Heart right ventricle (tissue), 16 donors: ENCODE results near the gene NT5C1A. TPM values are rescaled to one million over a fixed set of nuclear protein-coding genes. Genes with fewer than 3 reads are reported as not detected.

Experiments used
- ATAC-seq, 8 donors: fragments of 200-7000 bp; cut with Tn5 transposase; one replicate each; pipeline ENCODE4 v1.9.1; 2020; ENCODE audit warnings: mild to moderate bottlenecking in 8 of 8, moderate library complexity in 8 of 8, moderate number of reproducible peaks in 1 of 8
- DNase-seq, 2 donors: peaks; one replicate each; pipeline ENCODE4 v3.0.0-alpha.2; 2020
- H3K27ac ChIP-seq, 10 donors: fragments of 200-600 bp; sonication (generic) in 2 of 10; one replicate each; pipeline versions ENCODE4 v1.5.0 to v1.8.0; 2020 to 2022; ENCODE audit warnings: mild to moderate bottlenecking in 3 of 10
- H3K27me3 ChIP-seq, 7 donors: fragments of 200-600 bp; one replicate each; pipeline ENCODE4 v1.8.0; 2021 to 2022; ENCODE audit warnings: mild to moderate bottlenecking in 2 of 7
- H3K36me3 ChIP-seq, 9 donors: fragments of 200-600 bp; sonication (generic) in 1 of 9; one replicate each; pipeline versions ENCODE4 v1.5.0 to v1.8.0; 2020 to 2022; ENCODE audit warnings: mild to moderate bottlenecking in 2 of 9
- H3K4me1 ChIP-seq, 9 donors: fragments of 200-600 bp; sonication (generic) in 1 of 9; one replicate each; pipeline versions ENCODE4 v1.5.0 to v1.8.0; 2020 to 2022; ENCODE audit warnings: mild to moderate bottlenecking in 4 of 9
- H3K4me3 ChIP-seq, 10 donors: fragments of 200-600 bp; sonication (generic) in 2 of 10; one replicate each; pipeline versions ENCODE4 v1.5.0 to v1.8.0; 2020 to 2022; ENCODE audit warnings: mild to moderate bottlenecking in 7 of 10, moderate library complexity in 2 of 10
- H3K9me3 ChIP-seq, 11 donors: fragments of 200-600 bp in 10 of 11; sonication (generic) in 2 of 11; one replicate each; pipeline versions ENCODE4 v1.5.0 to v1.8.0; 2013 to 2022; ENCODE audit warnings: mild to moderate bottlenecking in 2 of 11, control low read depth in 1 of 11, moderate library complexity in 1 of 11
- WGBS, 2 donors: extraction: QIAGEN DNeasy Blood & Tissue Kit; methylation state at CpG; one replicate each; pipeline ENCODE4 v1.1.7; 2013; ENCODE audit warnings: inconsistent platforms in 1 of 2; 5-methylcytosine and 5-hydroxymethylcytosine counted together
- intact Hi-C, 10 donors: fragments of 100-400 bp; cut with DNase I; formaldehyde crosslinking; loops; one replicate each; pipeline versions ENCODE4 v1.11.1 to v1.14.2; 2022
- polyA plus RNA-seq, 2 donors: library from polyadenylated mRNA; stranded (reverse); fragments of 200-250 nt; gene quantifications; one replicate each; pipeline ENCODE4 v1.2.3, GENCODE V29; 2013
- total RNA-seq, 10 donors: library from RNA; stranded (reverse); fragmentation: NEBNext Ultra II Directional in 3 of 10; extraction: Animal tissue kit (Norgen Biotek cat#: 25700) in 3 of 10; gene quantifications; one replicate each; pipeline versions ENCODE4 v1.2.1 to v1.2.4, GENCODE V29; 2021 to 2023
- TF ChIP-seq, protein P1 (sequence below), 9 donors: fragments of 200-600 bp; sonication (generic) in 2 of 9; IDR thresholded peaks; one replicate each; pipeline versions ENCODE4 v1.5.0 to v1.8.0; 2021 to 2022; ENCODE audit warnings: antibody characterized with exemption in 9 of 9, mild to moderate bottlenecking in 5 of 9, moderate library complexity in 1 of 9
- donor health status: Arrhythmogenic right ventricular cardiomyopathy.
- donor health status: ischemic (EF 13 %, LVEDD 7.1; RV severe dilation, severe dysfunction).
- donor health status: healthy with polysubstance abuse.
- donor health status: DM: no; HTN: yes; CAD: no.
- donor health status: DM: no; HTN: no; CAD: no.
- donor health status: ischemic (EF 25% LVEDD 6.9; RV normal size, moderate dysfunction).
- donor health status: ischemic (EF 25% LVEDD 5.7; RV mildly dilated, moderate dysfunction).
- donor health status: healthy.
- donor health status: DM: yes; HTN: yes; CAD: no.
- donor health status: Ischemic cardiomyopathy.
- donor health status: ischemic (EF 35%, LVEDD 5.7; RV mildly dilated, moderate dysfunction).
- donor health status: nonischemic (EF 11% LVEDD 7.7; RV severe dilation, severe dysfunction).
- donor health status: DM: yes; HTN: yes; CAD: no.
- donor health status: PGD.
- donor health status: ischemic (EF 29% LVEDD 5.4; RV normal size, mild dysfunction).
- donor health status: nonischemic (EF 23%, LVEDD 6.1; RV moderate dilation, normal function).

The NT5C1A gene
- total and polyA plus RNA-seq, 12 donors: 0.68 to 59.2 (median 25.0) TPM

DNA sequence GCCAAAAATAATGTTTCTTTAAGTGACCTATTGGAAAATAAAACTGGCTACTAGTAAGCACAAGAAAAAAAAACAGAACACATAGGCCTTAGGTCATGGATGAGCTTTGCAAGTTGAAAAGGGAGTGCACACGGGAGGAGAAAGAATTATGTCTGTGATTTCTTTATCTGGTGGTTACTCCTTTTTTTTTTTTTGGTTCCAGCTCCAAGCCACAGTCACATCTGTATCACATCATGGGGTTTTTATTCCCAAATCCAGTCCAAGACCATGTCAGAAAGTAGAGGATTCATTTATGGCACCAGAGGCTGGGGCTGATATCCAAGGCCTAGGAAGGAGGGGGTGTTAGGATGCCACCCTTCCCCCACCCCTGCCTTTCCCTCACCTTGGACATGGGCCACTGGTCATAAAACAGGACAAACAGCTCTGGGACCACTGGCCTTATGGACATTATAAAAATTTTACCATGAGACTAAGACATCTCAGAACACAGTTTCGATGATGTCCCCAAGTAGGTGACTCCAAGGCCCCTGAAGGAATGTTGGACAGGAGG lies 22.2 kb downstream of the NT5C1A start:
- H3K4me3 ChIP-seq: no peak overlapping the region
- intact Hi-C loops: loop anchor here in 1 of 10 donors (5.0 kb wide), 1 partner anchor 42 kb away; no protein-coding TSS in a partner anchor
- no peak for ATAC-seq
- H3K36me3 ChIP-seq: no peaks in the 10 kb centered on the region
- H3K4me1 ChIP-seq: peaks cover 11 to 78% (median 37%) of the 10 kb centered on the region in 9 donors
- DNase-seq: no peak
- no peaks in the 10 kb centered on the region for H3K9me3 ChIP-seq
- peak overlapping the region in 3 of 10 donors; percentile 50 to 84 (median 56) for H3K27ac ChIP-seq
- peaks cover 0 to 11% (median 0%) of the 10 kb centered on the region in 7 donors for H3K27me3 ChIP-seq
- 83 to 89% methylated on average over 2 of the region's 2 CpGs for WGBS, 2 donors
- TF ChIP-seq, protein P1, sequence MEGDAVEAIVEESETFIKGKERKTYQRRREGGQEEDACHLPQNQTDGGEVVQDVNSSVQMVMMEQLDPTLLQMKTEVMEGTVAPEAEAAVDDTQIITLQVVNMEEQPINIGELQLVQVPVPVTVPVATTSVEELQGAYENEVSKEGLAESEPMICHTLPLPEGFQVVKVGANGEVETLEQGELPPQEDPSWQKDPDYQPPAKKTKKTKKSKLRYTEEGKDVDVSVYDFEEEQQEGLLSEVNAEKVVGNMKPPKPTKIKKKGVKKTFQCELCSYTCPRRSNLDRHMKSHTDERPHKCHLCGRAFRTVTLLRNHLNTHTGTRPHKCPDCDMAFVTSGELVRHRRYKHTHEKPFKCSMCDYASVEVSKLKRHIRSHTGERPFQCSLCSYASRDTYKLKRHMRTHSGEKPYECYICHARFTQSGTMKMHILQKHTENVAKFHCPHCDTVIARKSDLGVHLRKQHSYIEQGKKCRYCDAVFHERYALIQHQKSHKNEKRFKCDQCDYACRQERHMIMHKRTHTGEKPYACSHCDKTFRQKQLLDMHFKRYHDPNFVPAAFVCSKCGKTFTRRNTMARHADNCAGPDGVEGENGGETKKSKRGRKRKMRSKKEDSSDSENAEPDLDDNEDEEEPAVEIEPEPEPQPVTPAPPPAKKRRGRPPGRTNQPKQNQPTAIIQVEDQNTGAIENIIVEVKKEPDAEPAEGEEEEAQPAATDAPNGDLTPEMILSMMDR (IDR thresholded peaks at IDR 0.05): no peak

DNA sequence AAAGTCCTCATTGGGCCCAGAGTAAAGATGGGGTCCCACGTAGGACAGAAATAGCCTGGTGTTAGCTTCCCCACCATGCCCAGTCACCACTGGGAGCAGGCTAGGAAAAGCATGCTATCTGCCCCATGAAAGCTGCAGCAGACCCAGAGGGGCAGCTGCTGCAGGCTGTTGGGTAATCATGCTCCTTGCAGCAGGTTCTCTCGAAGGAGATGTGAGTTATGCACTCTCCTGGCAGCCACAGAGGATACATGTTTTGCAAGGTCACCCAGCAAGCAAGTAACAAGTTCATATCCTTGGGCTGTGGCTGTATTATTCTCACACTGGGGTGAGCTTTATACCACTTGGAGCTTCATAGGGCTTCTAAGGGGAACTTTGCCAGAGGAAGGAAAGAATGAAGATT lies 23.4 kb downstream of the NT5C1A start:
- Histone ChIP-seq H3K36me3 (no peaks in the 10 kb centered on the region), H3K9me3 (peaks cover 0 to 3% (median 0%) of the 10 kb centered on the region in 11 donors), H3K27me3 (no peaks in the 10 kb centered on the region), H3K27ac (peak overlapping the region in 4 of 10 donors; percentile 21 to 88 (median 85)), H3K4me1 (peaks cover 11 to 76% (median 32%) of the 10 kb centered on the region in 9 donors), H3K4me3 (no peak overlapping the region)
- ATAC-seq (no peak), DNase-seq (no peak)
- TF ChIP-seq, protein P1 (IDR thresholded peaks at IDR 0.05): no peak
- 62 to 76% methylated on average over 2 of the region's 2 CpGs for WGBS, 2 donors
- intact Hi-C loops: no loop called here

DNA sequence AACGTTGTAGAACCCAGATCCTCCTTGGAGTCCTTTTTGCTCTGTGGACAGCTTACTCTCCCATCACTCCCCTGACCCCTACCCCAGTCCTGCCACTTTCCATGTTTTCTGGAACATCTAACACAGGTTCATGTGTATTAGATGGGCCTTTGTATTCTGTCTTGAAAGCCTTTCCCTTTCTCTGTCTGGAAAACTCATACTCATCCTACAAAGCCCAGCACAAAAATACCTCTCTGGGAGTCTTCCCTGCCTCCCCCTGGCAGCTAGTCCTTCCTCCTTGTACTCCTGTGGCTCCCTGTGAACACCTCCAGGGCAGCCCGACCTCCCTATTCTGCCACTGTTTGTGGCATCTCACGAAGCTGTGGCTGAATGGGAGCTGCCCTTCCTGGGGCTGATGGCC lies 24.7 kb downstream of the NT5C1A start:
- WGBS, 2 donors: 74 to 92% methylated on average over 3 of the region's 3 CpGs
- Histone ChIP-seq H3K27me3 (no peaks in the 10 kb centered on the region), H3K4me1 (peaks cover 10 to 71% (median 28%) of the 10 kb centered on the region in 9 donors), H3K9me3 (peaks cover 0 to 3% (median 0%) of the 10 kb centered on the region in 11 donors), H3K36me3 (no peaks in the 10 kb centered on the region), H3K4me3 (no peak overlapping the region), H3K27ac (peak overlapping the region; percentile 58 to 88 (median 82))
- TF ChIP-seq, protein P1 (IDR thresholded peaks at IDR 0.05): no peak
- DNase-seq (no peak), ATAC-seq (no peak)
- intact Hi-C loops: no loop called here

DNA sequence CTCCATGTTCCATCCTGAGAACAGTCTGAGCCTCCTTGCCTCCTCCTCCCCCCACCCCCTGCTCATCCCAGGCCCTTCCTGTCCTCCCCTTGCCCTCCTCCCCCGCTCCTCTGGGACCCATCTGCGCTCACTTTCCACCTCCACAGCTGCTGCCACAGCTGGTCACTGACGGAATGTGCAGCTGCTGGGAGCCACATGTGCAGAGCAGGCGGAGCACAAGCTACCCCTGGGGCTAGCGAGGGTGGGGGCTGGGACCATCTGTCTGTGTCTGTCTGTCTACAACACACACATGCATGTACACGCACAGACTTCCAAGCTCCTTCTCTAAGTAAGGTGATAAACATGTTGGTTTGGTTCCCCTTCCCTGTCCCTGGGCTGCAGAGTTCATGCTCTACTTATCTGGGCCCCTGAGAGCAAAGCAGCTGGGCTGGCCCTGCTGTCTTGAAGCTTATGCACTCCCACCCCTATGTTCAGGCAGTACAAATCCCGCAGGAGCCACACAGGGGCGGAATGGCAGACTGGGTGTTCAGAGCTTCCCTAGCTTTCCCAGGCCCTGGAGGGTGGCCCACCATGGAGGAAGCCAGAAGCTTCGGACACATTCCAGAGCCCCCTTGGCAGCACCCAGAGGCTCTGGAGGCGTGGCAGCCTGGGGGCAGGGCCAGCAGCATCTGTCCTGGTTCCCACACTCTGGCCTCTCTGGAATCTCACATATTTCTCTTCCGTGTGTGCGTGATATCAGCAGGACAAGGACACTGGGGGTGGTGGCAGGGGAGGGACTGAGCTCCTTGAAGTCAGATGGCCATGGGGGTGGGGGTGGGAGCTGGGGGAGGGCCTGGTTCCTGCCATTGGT lies 25.4 kb downstream of the NT5C1A start:
- 32 to 42% methylated on average over 12 of the region's 12 CpGs for WGBS, 2 donors
- peak; percentile 80 to 90 (median 88) for ATAC-seq

More for the DNA sequence above, 25.4 kb downstream of the NT5C1A start:
- H3K36me3 ChIP-seq: no peaks in the 10 kb centered on the region
- H3K27me3 ChIP-seq: no peaks in the 10 kb centered on the region
- H3K4me3 ChIP-seq: no peak overlapping the region
- H3K4me1 ChIP-seq: peaks cover 10 to 65% (median 28%) of the 10 kb centered on the region in 9 donors
- peak; percentile 89 to 94 for DNase-seq
- peak overlapping the region; percentile 22 to 88 (median 82) for H3K27ac ChIP-seq
- TF ChIP-seq, protein P1 (IDR thresholded peaks at IDR 0.05): peak in 1 of 9 donors; percentile 5
- intact Hi-C loops: no loop called here
- H3K9me3 ChIP-seq: peaks cover 0 to 3% (median 0%) of the 10 kb centered on the region in 11 donors
